GM12878 (cell line): Measurements from ENCODE around the gene C9orf57. TPM values are rescaled to one million over a fixed set of nuclear protein-coding genes. Genes with fewer than 3 reads are reported as not detected.

Source experiments
- ATAC-seq: fragments of 200-7000 bp; cut with Tn5 transposase; 3 replicates; pipeline ENCODE4 v1.9.1; 2020; ENCODE audit warnings: mild to moderate bottlenecking, moderate library complexity
- BruUV-seq: library from RNA; stranded (reverse); fragments of 400-500 nt; replicated peaks from 2 replicates; lab custom pipeline; 2021; lab: Mats Ljungman, UMichigan
- CTCF ChIA-PET: fragments of 300-600 bp; sonication (Branson Sonifier 250); formaldehyde crosslinking; extraction: SDS; loops from one replicate; lab custom pipeline; 2021; ENCODE audit warnings: inconsistent platforms; lab: Yijun Ruan, JAX
- POLR2A ChIA-PET: fragments of 350-600 bp; formaldehyde crosslinking; extraction: SDS; loops from one replicate; lab custom pipeline; 2021; ENCODE audit warnings: inconsistent platforms; lab: Charles Lee
- RAD21 ChIA-PET: fragments of 300-600 bp; sonication (Branson Sonifier 250); formaldehyde crosslinking; loops from one replicate; lab custom pipeline; 2023; ENCODE audit warnings: antibody characterized with exemption; ENCODE audit not compliant: unreplicated experiment; lab: Charles Lee
- SMC1A ChIA-PET: fragments of 300-600 bp; sonication (Branson Sonifier 250); formaldehyde crosslinking; loops from one replicate; lab custom pipeline; 2023; ENCODE audit not compliant: unreplicated experiment, uncharacterized antibody; lab: Charles Lee
- DNase-seq: peaks from one replicate; pipeline ENCODE4 v3.0.0-alpha.2; 2011; ENCODE audit warnings: low read depth, low spot score
- FAIRE-seq: peaks from 3 replicates; lab custom pipeline; 2011; peaks lifted over from hg19 to GRCh38; lab: Jason Lieb, UNC
- H2AFZ ChIP-seq: 2 replicates; pipeline ENCODE4 v1.6.0; 2011; ENCODE audit warnings: low read depth, low read length, control low read depth; ENCODE audit not compliant: control insufficient read depth
- H3K27ac ChIP-seq: 2 replicates; pipeline ENCODE4 v1.5.1; 2011; ENCODE audit warnings: control low read depth; ENCODE audit not compliant: control insufficient read depth, insufficient read depth
- H3K27me3 ChIP-seq, 2 experiments: replicated peaks in 1 of 2; 2 replicates each; pipeline versions ENCODE4 v1.6.0 to v1.6.1; 2011; ENCODE audit warnings: low read length in 1 of 2; ENCODE audit not compliant: control insufficient read depth in 2 of 2, insufficient read depth in 2 of 2
- H3K36me3 ChIP-seq, 2 experiments: 2 replicates each; pipeline ENCODE4 v1.5.1; 2011; ENCODE audit warnings: low read length in 1 of 2; ENCODE audit not compliant: control insufficient read depth in 2 of 2, insufficient read depth in 2 of 2
- H3K4me1 ChIP-seq: 2 replicates; pipeline ENCODE4 v1.6.1; 2011; ENCODE audit warnings: mild to moderate bottlenecking, low read length, moderate library complexity, mixed read lengths; ENCODE audit not compliant: control insufficient read depth, insufficient read depth
- H3K4me2 ChIP-seq: 2 replicates; pipeline ENCODE4 v1.6.0; 2011; ENCODE audit warnings: control low read depth; ENCODE audit not compliant: control insufficient read depth, insufficient read depth
- H3K4me3 ChIP-seq: fragments of 200-600 bp; sonication (generic); 2 replicates; pipeline ENCODE4 v1.5.1; 2016
- H3K79me2 ChIP-seq: 2 replicates; pipeline ENCODE4 v1.6.0; 2011; ENCODE audit warnings: low read length; ENCODE audit not compliant: control insufficient read depth, insufficient read depth
- H3K9ac ChIP-seq: 2 replicates; pipeline ENCODE4 v1.8.0; 2011; ENCODE audit warnings: low read length, control low read depth, mixed read lengths; ENCODE audit not compliant: control insufficient read depth, insufficient read depth
- H3K9me3 ChIP-seq: replicated peaks from 3 replicates; pipeline ENCODE4 v1.5.1; 2011; ENCODE audit warnings: mild to moderate bottlenecking, low read length; ENCODE audit not compliant: control insufficient read depth, insufficient read depth
- H4K20me1 ChIP-seq: 2 replicates; pipeline ENCODE4 v1.6.0; 2011; ENCODE audit not compliant: control insufficient read depth, insufficient read depth
- CBX5 ChIP-seq: sonication (generic); IDR thresholded peaks from 2 replicates; pipeline ENCODE4 v1.6.1; 2016; ENCODE audit warnings: low read depth, moderate library complexity, mild to moderate bottlenecking, inconsistent platforms
- CHD1 ChIP-seq: IDR thresholded peaks from 2 replicates; pipeline ENCODE4 v1.6.1; 2012; ENCODE audit warnings: low read depth, low read length, improper control_type of control experiment
- CHD2 ChIP-seq: IDR thresholded peaks from 2 replicates; pipeline ENCODE4 v1.6.1; 2011; ENCODE audit warnings: low read depth, low read length, improper control_type of control experiment, borderline replicate concordance
- EGR1 ChIP-seq, 2 experiments: IDR thresholded peaks; 1 replicate in 1 of 2; 2 replicates in 1 of 2; pipeline ENCODE4 v1.6.1; 2011 to 2012; ENCODE audit warnings: low read depth in 2 of 2, low read length in 2 of 2, borderline replicate concordance in 1 of 2, mild to moderate bottlenecking in 1 of 2, moderate library complexity in 1 of 2
- FOXK2 ChIP-seq: fragments of 450-650 bp; IDR thresholded peaks from 2 replicates; pipeline ENCODE4 v1.6.1; 2017; ENCODE audit warnings: mild to moderate bottlenecking, moderate library complexity
- IRF5 ChIP-seq: fragments of 450-650 bp; IDR thresholded peaks from 2 replicates; pipeline ENCODE4 v1.6.1; 2017; ENCODE audit warnings: borderline replicate concordance
- NFYB ChIP-seq: IDR thresholded peaks from 2 replicates; pipeline ENCODE4 v1.6.1; 2011; ENCODE audit warnings: low read depth, mild to moderate bottlenecking, low read length, improper control_type of control experiment, moderate library complexity; ENCODE audit not compliant: insufficient read depth
- NR2F1 ChIP-seq: fragments of 450-650 bp; conservative IDR thresholded peaks from 2 replicates; pipeline ENCODE4 v1.6.1; 2017; ENCODE audit warnings: mild to moderate bottlenecking
- POLR2AphosphoS2 ChIP-seq: IDR thresholded peaks from 2 replicates; pipeline ENCODE4 v1.6.1; 2011; ENCODE audit warnings: low read depth, mild to moderate bottlenecking, low read length, improper control_type of control experiment, moderate library complexity
- RB1 ChIP-seq: fragments of 450-650 bp; formaldehyde crosslinking; IDR thresholded peaks from 2 replicates; pipeline ENCODE4 v1.6.1; 2017; ENCODE audit warnings: mild to moderate bottlenecking, borderline replicate concordance
- RCOR1 ChIP-seq: conservative IDR thresholded peaks from 2 replicates; pipeline ENCODE4 v1.6.1; 2012; ENCODE audit warnings: low read depth, low read length, improper control_type of control experiment
- TBL1XR1 ChIP-seq: IDR thresholded peaks from 2 replicates; pipeline ENCODE4 v1.6.1; 2012; ENCODE audit warnings: low read depth, low read length, improper control_type of control experiment
- YBX1 ChIP-seq: fragments of 450-650 bp; IDR thresholded peaks from 2 replicates; pipeline ENCODE4 v1.6.1; 2016; ENCODE audit warnings: antibody characterized with exemption
- ZBED1 ChIP-seq: IDR thresholded peaks from 2 replicates; pipeline ENCODE4 v1.6.1; 2016; ENCODE audit warnings: borderline replicate concordance
- ZNF384 ChIP-seq: IDR thresholded peaks from 2 replicates; pipeline ENCODE4 v1.6.1; 2012; ENCODE audit warnings: low read depth, mild to moderate bottlenecking, low read length, improper control_type of control experiment, borderline replicate concordance
- ZNF622 ChIP-seq: fragments of 450-650 bp; IDR thresholded peaks from 2 replicates; pipeline ENCODE4 v1.6.1; 2017; ENCODE audit warnings: mild to moderate bottlenecking, inconsistent platforms
- WGBS: methylation state at CpG from one replicate; pipeline ENCODE4 v1.1.6; 2016; ENCODE audit warnings: low lambda C conversion rate; ENCODE audit not compliant: insufficient replicate concordance, insufficient coverage; ENCODE audit errors: missing lambda C conversion rate; 5-methylcytosine and 5-hydroxymethylcytosine counted together
- in situ Hi-C: fragments of 300-500 bp; cut with MboI; formaldehyde crosslinking; loops from 9 replicates; pipeline ENCODE4 v1.14.3; 2018; ENCODE audit warnings: mixed read lengths
- intact Hi-C: fragments of 100-400 bp; cut with micrococcal nuclease; formaldehyde crosslinking; loops from one replicate; pipeline ENCODE4 v1.14.2; 2022; ENCODE audit not compliant: unreplicated experiment
- polyA plus RNA-seq, 11 experiments: library from polyadenylated mRNA; depleted of rRNA in 4 of 11; unstranded in 6 of 11; stranded (reverse) in 5 of 11; fragments of >200 nt; fragmentation: Nextera tagmentation in 4 of 11; fragmentation: Illumina TruSeq in 1 of 11; extraction: Ambion mirVana in 4 of 11; extraction: Trizol in 1 of 11; gene quantifications; 1 replicate in 1 of 11; 2 replicates in 10 of 11; pipeline versions ENCODE4 v1.2.1 to v1.2.3, GENCODE V29; 2011 to 2016; ENCODE audit warnings: inconsistent platforms in 2 of 11, missing spikeins in 2 of 11, low read depth in 1 of 11
- total RNA-seq, 4 experiments: library from RNA; depleted of rRNA in 3 of 4; stranded (reverse); fragments of >200 nt in 3 of 4; fragmentation: Illumina TruSeq in 1 of 4; extraction: Trizol in 1 of 4; gene quantifications; 2 replicates each; pipeline versions ENCODE4 v1.2.1 to v1.2.3, GENCODE V29; 2013 to 2021
- TF ChIP-seq, protein P1 (sequence below): fragments of 150-350 bp; IDR thresholded peaks from 2 replicates; pipeline ENCODE4 v1.6.1; 2014; ENCODE audit warnings: mild to moderate bottlenecking, low read depth, low read length

The C9orf57 gene
- total and polyA plus RNA-seq, 10 of the 15 experiments (the other 5 are each of a cell fraction or from before 2014, with no cell fraction given): 0.06 to 0.27 TPM; not detected in 8

- TF ChIP-seq NR2F1: no peak
- no peak for TF ChIP-seq IRF5
- no peak for TF ChIP-seq ZNF622
- no peak for TF ChIP-seq TBL1XR1
- no peak for TF ChIP-seq RCOR1
- TF ChIP-seq RB1: no peak
- TF ChIP-seq EGR1 (IDR thresholded peaks at IDR 0.05; ENCODE audit: borderline replicate concordance in 1 of 2, low read depth in 2 of 2, low read length in 2 of 2): no peak
- TF ChIP-seq NFYB: no peak
- no peak for TF ChIP-seq ZNF384
- TF ChIP-seq CHD2: no peak
- no peak for TF ChIP-seq YBX1
- TF ChIP-seq, protein P1, sequence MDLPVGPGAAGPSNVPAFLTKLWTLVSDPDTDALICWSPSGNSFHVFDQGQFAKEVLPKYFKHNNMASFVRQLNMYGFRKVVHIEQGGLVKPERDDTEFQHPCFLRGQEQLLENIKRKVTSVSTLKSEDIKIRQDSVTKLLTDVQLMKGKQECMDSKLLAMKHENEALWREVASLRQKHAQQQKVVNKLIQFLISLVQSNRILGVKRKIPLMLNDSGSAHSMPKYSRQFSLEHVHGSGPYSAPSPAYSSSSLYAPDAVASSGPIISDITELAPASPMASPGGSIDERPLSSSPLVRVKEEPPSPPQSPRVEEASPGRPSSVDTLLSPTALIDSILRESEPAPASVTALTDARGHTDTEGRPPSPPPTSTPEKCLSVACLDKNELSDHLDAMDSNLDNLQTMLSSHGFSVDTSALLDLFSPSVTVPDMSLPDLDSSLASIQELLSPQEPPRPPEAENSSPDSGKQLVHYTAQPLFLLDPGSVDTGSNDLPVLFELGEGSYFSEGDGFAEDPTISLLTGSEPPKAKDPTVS: no peak
- no peak for TF ChIP-seq CHD1
- TF ChIP-seq POLR2AphosphoS2: no peak
- TF ChIP-seq ZBED1: no peak
- TF ChIP-seq CBX5: no peak
- TF ChIP-seq FOXK2: no peak
- TF ChIP-seq, all 136 proteins: peak for 0
- DNase-seq (no peak), ATAC-seq (no peak), FAIRE-seq (no peak)
- BruUV-seq: no TSS peak
- Histone ChIP-seq H3K4me3 (no peak overlapping the region), H3K27me3 (no peaks in the 10 kb centered on the region), H3K9me3 (no peaks in the 10 kb centered on the region), H2AFZ (no peak overlapping the region), H3K79me2 (no peaks in the 10 kb centered on the region), H3K27ac (no peak overlapping the region), H4K20me1 (no peaks in the 10 kb centered on the region), H3K4me2 (no peak overlapping the region), H3K36me3 (no peaks in the 10 kb centered on the region), H3K9ac (no peak overlapping the region), H3K4me1 (no peaks in the 10 kb centered on the region)
- ChIA-PET RAD21 (no interaction called here), CTCF (interaction anchor here (0.7 to 0.9 kb wide), 2 partner anchors 18 to 42 kb away, joined by 3 to 5 read pairs; no protein-coding TSS in a partner anchor), SMC1A (no interaction called here), POLR2A (no interaction called here)
- intact Hi-C loops: no loop called here
- WGBS: 22% methylated on average over 6 of the region's 6 CpGs
- in situ Hi-C loops: no loop called here
Measured at GRCh38 chr9:72092820-72093219, 32.4 kb upstream of the C9orf57 start.
